ENCODE results near the gene LMAN1L. TPM values are rescaled to one million over a fixed set of nuclear protein-coding genes. Genes with fewer than 3 reads are reported as not detected.

Gene LMAN1L
- total and polyA plus RNA-seq, 10 donors, result 2.4 to 164 (median 81.2) TPM

GRCh38 chr15:74867466-74868038 is 54.9 kb downstream of the LMAN1L start:
- peak overlapping the region; percentile 66 to 99 (median 94) for H3K27ac ChIP-seq
- H3K9me3 ChIP-seq, result no peaks in the 10 kb centered on the region
- peaks cover 0 to 37% (median 0%) of the 10 kb centered on the region in 6 donors for H3K36me3 ChIP-seq
- no peaks in the 10 kb centered on the region for H3K27me3 ChIP-seq (replicated peaks in 1 of 7)
- DNase-seq, result no peak
- peak overlapping the region in 1 of 8 donors; percentile 18 for H3K4me3 ChIP-seq
- H3K4me1 ChIP-seq, result peaks cover 62 to 98% (median 86%) of the 10 kb centered on the region in 6 donors
- intact Hi-C loops (cut with DNase I; ENCODE audit: low total_unique reads), result no loop called here
- TF ChIP-seq CTCF (IDR thresholded peaks at IDR 0.05 in 8 of 11, conservative IDR thresholded peaks at IDR 0.05 in 3 of 11) (no peak), POLR2A (IDR thresholded peaks at IDR 0.05) (no peak)
- WGBS, 5 donors, result 16 to 53% (median 20%) methylated on average over 1 of the region's 1 CpG

GRCh38 chr15:74868059-74868458 is 55.4 kb downstream of the LMAN1L start:
- no peak for DNase-seq
- Histone ChIP-seq H3K4me1 (peaks cover 62 to 96% (median 84%) of the 10 kb centered on the region in 6 donors), H3K27me3 (replicated peaks in 1 of 7) (no peaks in the 10 kb centered on the region), H3K27ac (peak overlapping the region; percentile 66 to 99 (median 94)), H3K9me3 (no peaks in the 10 kb centered on the region), H3K4me3 (peak overlapping the region in 1 of 8 donors; percentile 18), H3K36me3 (peaks cover 0 to 34% (median 0%) of the 10 kb centered on the region in 6 donors)
- 8 to 27% (median 12%) methylated on average over 6 of the region's 6 CpGs for WGBS, 5 donors
- intact Hi-C loops (cut with DNase I; ENCODE audit: low total_unique reads), result no loop called here
- TF ChIP-seq CTCF (IDR thresholded peaks at IDR 0.05 in 8 of 11, conservative IDR thresholded peaks at IDR 0.05 in 3 of 11) (no peak), POLR2A (IDR thresholded peaks at IDR 0.05) (no peak), POLR2AphosphoS5 (IDR thresholded peaks at IDR 0.05) (peak in 1 of 3 donors; percentile 86)

GRCh38 chr15:74869372-74869725 is 56.7 kb downstream of the LMAN1L start:
- TF ChIP-seq POLR2A (IDR thresholded peaks at IDR 0.05) (no peak), CTCF (IDR thresholded peaks at IDR 0.05 in 8 of 11, conservative IDR thresholded peaks at IDR 0.05 in 3 of 11) (no peak), POLR2AphosphoS5 (IDR thresholded peaks at IDR 0.05) (no peak)
- Histone ChIP-seq H3K4me3 (peak overlapping the region in 3 of 8 donors; percentile 6 to 89 (median 61)), H3K36me3 (peaks cover 0 to 21% (median 0%) of the 10 kb centered on the region in 6 donors), H3K4me1 (peaks cover 62 to 93% (median 79%) of the 10 kb centered on the region in 6 donors), H3K27ac (peak overlapping the region; percentile 40 to 99 (median 94)), H3K27me3 (replicated peaks in 1 of 7) (no peaks in the 10 kb centered on the region), H3K9me3 (no peaks in the 10 kb centered on the region)
- intact Hi-C loops (cut with DNase I; ENCODE audit: low total_unique reads), result no loop called here
- no peak for DNase-seq

GRCh38 chr15:74869726-74870407 is 57.2 kb downstream of the LMAN1L start:
- Histone ChIP-seq H3K27ac (peak overlapping the region; percentile 69 to 99 (median 94)), H3K4me1 (peaks cover 62 to 88% (median 76%) of the 10 kb centered on the region in 6 donors), H3K36me3 (peaks cover 0 to 18% (median 0%) of the 10 kb centered on the region in 6 donors), H3K4me3 (peak overlapping the region in 4 of 8 donors; percentile 4 to 89 (median 34)), H3K27me3 (replicated peaks in 1 of 7) (no peaks in the 10 kb centered on the region), H3K9me3 (no peaks in the 10 kb centered on the region)
- intact Hi-C loops (cut with DNase I; ENCODE audit: low total_unique reads), result no loop called here
- 4 to 12% (median 7%) methylated on average over 5 to 6 of the region's 6 CpGs for WGBS, 5 donors
- peak; percentile 87 for DNase-seq
- peak in 2 of 3 donors; percentile 79 to 88 for TF ChIP-seq POLR2AphosphoS5 (IDR thresholded peaks at IDR 0.05)
- TF ChIP-seq CTCF (IDR thresholded peaks at IDR 0.05 in 8 of 11, conservative IDR thresholded peaks at IDR 0.05 in 3 of 11), result no peak
